ENCODE data around the gene TRIM38.

Gene TRIM38

DNA sequence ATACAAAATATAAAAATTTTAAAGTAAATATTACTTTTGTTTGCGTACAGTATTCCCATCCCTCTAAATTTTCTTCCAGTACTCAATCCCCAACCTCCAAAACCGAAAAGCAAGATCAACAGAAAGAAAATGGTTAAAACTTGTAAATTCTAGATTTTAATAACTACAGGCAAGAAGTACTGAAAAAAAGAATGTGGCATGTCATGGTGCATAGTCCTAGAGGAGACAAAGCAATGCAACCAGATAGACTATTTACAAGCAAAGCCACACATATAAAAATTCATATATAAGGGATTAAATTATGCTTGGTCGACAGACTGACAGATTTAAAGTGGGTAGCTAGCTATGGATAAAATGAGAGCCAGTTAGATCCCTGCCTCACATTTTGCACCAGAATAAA, 68.1 kb downstream of the TRIM38 start:
- no peak overlapping the region for H3K27ac ChIP-seq
- TF ChIP-seq, protein P1, sequence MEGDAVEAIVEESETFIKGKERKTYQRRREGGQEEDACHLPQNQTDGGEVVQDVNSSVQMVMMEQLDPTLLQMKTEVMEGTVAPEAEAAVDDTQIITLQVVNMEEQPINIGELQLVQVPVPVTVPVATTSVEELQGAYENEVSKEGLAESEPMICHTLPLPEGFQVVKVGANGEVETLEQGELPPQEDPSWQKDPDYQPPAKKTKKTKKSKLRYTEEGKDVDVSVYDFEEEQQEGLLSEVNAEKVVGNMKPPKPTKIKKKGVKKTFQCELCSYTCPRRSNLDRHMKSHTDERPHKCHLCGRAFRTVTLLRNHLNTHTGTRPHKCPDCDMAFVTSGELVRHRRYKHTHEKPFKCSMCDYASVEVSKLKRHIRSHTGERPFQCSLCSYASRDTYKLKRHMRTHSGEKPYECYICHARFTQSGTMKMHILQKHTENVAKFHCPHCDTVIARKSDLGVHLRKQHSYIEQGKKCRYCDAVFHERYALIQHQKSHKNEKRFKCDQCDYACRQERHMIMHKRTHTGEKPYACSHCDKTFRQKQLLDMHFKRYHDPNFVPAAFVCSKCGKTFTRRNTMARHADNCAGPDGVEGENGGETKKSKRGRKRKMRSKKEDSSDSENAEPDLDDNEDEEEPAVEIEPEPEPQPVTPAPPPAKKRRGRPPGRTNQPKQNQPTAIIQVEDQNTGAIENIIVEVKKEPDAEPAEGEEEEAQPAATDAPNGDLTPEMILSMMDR (conservative IDR thresholded peaks at IDR 0.05) = no peak
- no peak for TF ChIP-seq ZFX (IDR thresholded peaks at IDR 0.05)

DNA sequence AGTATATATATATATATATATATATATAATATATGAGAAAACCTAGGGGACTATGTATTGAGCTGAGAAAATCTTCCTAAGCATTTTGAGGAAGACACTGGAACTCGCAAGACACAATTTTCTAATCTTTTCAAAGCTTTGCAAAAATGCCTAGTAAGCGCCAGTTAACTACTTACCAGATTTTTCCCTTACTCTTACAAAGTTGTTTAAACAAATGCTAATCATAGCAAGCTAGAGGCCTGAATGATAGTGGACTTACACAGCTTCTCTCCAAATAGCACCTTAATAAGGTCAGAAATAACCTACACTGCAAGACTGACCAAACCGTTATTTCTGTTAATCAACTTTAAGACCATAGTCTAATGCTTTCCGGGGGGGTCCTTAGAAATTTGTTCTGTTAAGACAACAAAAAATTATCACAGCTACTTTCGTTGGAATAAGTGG, 68.6 kb downstream of the TRIM38 start:
- TF ChIP-seq, protein P1 (conservative IDR thresholded peaks at IDR 0.05) = no peak
- peak overlapping the region; percentile 99 for H3K27ac ChIP-seq

DNA sequence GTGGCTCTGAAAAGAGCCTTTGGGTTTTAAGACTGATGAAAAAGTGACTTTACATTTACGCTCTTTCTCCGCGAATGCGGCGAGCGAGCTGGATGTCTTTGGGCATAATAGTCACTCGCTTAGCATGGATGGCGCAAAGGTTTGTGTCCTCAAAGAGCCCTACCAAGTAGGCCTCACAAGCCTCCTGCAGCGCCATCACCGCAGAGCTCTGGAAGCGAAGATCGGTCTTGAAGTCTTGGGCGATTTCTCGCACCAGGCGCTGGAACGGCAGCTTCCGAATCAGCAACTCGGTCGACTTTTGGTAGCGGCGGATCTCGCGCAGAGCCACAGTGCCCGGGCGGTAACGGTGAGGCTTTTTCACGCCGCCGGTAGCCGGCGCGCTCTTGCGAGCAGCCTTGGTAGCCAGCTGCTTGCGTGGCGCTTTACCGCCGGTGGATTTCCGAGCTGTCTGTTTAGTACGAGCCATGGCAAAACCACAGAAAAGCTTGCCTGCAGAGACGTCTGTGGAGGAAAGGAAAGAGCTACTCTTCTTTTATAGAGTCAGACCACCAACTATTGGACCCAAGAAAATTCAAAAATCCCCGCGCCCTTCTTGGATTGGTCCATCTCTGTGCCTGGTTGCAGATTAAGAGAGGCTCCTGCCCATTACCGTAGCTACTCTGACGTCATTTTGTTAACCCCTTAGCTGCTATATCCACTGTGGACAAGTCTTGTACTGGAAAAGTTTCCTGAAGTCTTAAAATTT, 69.2 kb downstream of the TRIM38 start:
- H3K27ac ChIP-seq = peak overlapping the region; percentile 99
- TF ChIP-seq ZFX (IDR thresholded peaks at IDR 0.05) = peak; percentile 69
- TF ChIP-seq, protein P1 (conservative IDR thresholded peaks at IDR 0.05) = peak; percentile 25

DNA sequence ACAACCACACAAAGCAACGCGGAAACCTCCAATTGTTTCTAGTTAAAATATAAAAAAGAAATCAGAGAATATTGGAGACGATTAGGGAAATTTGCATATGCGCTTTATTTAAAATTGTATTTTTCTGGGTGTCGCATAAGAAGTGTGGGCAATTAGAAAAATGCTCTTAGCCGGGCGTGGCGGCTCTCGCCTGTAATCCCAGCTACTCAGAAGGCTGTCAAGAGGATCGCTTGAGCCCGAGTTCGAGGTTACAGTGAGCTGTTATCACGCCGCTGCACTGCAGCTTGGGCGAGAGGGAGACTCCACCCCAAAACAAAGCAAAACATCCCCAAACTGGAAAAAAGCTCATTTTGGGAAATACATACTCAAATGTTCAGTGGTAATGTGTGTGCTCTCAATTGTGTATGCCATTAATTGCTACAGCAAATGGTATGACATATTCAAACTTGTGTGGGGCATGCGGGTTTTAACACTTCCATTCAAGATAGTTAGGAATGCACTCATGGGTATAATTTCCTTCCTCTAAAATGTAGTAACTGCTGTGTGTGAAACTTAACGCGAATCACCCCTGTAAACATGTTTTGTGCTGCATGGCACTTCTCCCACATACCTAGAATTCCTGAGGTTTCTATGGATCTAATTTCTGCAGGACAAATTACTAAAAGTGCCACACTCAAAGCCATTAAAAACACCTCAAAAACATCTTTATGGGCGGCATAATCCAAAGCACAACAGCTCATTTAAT, 69.9 kb downstream of the TRIM38 start:
- peak overlapping the region; percentile 99 for H3K27ac ChIP-seq
- TF ChIP-seq, protein P1 (conservative IDR thresholded peaks at IDR 0.05) = no peak
- no peak for TF ChIP-seq ZFX (IDR thresholded peaks at IDR 0.05)

DNA sequence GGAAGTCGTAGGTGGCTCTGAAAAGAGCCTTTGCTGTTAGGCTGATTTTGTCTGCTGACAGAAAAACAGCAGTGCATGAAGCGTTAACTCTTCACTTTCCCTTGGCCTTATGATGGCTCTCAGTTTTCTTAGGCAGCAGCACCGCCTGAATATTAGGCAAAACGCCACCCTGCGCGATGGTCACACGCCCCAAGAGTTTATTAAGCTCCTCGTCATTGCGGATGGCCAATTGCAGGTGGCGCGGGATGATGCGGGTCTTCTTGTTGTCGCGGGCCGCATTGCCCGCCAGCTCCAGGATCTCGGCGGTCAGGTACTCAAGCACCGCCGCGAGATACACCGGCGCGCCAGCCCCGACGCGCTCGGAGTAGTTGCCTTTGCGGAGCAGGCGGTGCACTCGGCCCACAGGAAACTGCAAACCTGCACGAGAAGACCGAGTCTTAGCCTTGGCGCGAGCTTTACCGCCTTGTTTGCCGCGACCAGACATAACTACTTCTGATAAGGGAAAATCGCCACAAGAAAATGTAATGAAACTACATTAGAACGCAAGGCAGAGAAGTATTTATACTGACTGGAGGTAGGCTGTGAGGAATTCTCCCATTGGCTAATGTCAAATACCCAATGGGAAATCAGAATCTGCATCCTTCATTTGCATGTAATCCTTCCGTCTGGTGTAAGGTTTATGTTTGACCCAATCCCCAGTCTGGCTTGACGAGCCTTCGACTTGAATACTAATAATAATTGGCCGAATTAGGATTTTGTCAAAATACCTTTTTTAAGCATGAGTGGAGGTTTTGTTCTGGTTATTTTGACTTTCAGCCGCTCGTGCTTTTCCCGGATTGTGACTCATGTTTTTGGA, 70.7 kb downstream of the TRIM38 start:
- TF ChIP-seq, protein P1 (conservative IDR thresholded peaks at IDR 0.05) = no peak
- no peak; the same call in 1 of the 2 replicates for TF ChIP-seq ZFX (IDR thresholded peaks at IDR 0.05)
- peak overlapping the region; percentile 99 for H3K27ac ChIP-seq

DNA sequence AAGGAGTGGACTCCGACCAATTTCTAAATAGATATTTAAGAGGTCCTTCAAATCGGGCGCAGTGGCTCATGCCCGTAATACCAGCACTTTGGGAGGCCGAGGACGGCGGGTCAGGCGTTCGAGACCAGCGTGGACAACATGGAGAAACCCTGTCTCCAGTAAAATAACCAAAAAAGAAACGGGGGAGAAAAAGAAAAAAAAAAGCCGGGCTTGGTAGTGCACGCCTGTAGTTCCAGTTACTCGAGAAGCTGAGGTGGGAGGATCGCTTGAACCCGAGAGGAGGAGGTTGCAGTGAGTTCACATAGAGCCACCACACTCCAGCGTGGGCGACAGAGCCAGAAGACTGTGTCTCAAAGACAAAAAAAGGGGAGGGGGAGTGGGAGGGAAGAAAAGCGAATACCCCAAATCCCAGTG, 71.3 kb downstream of the TRIM38 start:
- TF ChIP-seq, protein P1 (conservative IDR thresholded peaks at IDR 0.05) = no peak
- TF ChIP-seq ZFX (IDR thresholded peaks at IDR 0.05) = no peak
- H3K27ac ChIP-seq = peak overlapping the region; percentile 99

Data from C4-2B (cell line).